B cell (primary cell): Measurements from ENCODE around the gene TCAIM.

Experiments used
- EZH2 ChIP-seq: IDR thresholded peaks from 2 replicates; pipeline ENCODE4 v1.6.1; 2012; ENCODE audit warnings: borderline replicate concordance, low read depth, mild to moderate bottlenecking, moderate library complexity, low read length; ENCODE audit not compliant: insufficient read depth, poor library complexity, severe bottlenecking
- TF ChIP-seq, protein P1 (sequence below): fragments of 200-600 bp; IDR thresholded peaks from one replicate; pipeline ENCODE4 v1.8.0; 2022; ENCODE audit warnings: antibody characterized with exemption, mild to moderate bottlenecking

DNA sequence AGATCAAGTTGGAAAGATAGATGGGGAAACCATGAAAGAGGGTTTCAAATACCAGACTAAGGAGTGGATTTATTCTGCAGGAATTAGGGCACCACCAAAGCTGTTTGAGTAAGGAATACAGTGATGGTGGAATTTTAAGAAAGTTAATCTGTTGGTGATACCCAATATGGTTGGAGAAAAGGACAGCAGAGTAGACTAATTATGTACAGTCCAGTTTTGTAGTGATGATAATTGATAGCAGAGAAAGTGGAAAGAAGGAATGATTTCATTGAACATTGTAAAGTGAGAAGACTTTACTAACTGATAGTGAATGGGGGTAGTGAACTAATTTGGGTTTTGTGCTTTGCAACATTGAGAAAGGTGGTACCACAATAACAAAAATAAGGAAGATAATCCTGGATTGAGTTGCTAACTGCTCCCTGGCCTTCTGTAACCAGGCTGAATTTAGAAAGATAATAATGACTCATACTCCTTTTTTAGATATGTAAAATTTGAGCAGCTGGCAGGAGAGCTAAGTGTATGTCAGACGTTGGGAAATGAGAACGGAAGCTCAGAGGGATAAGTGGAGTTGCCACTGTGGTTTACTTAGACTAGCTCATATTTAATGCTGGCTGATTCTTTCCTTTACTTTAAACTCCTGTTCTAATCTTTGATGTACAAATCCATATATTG lies 16.9 kb downstream of the TCAIM start:
- TF ChIP-seq, protein P1, sequence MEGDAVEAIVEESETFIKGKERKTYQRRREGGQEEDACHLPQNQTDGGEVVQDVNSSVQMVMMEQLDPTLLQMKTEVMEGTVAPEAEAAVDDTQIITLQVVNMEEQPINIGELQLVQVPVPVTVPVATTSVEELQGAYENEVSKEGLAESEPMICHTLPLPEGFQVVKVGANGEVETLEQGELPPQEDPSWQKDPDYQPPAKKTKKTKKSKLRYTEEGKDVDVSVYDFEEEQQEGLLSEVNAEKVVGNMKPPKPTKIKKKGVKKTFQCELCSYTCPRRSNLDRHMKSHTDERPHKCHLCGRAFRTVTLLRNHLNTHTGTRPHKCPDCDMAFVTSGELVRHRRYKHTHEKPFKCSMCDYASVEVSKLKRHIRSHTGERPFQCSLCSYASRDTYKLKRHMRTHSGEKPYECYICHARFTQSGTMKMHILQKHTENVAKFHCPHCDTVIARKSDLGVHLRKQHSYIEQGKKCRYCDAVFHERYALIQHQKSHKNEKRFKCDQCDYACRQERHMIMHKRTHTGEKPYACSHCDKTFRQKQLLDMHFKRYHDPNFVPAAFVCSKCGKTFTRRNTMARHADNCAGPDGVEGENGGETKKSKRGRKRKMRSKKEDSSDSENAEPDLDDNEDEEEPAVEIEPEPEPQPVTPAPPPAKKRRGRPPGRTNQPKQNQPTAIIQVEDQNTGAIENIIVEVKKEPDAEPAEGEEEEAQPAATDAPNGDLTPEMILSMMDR = no peak
- TF ChIP-seq EZH2 = no peak
